Activated T-helper 1 cell treated with anti-CD3 and anti-CD28 coated beads, Interleukin-12 subunit alpha, Interleukin-12 subunit beta, Interleukin-2, Interleukin-4 antibody, amounts not matched to agents 30 ng/mL and 10 ng/mL and 1 ng/mL, durations not matched to agents 14 hours and 24 hours and 36 hours (primary cell): ENCODE data around the gene OR2D3. TPM values are rescaled to one million over a fixed set of nuclear protein-coding genes. Genes with fewer than 3 reads are reported as not detected.
"Not testable (repeated sequence)": the region's sequence is repeated elsewhere in the genome, so short reads cannot be mapped to it uniquely, and the experiment has no call there.

Experiments
- DNase-seq: peaks from one replicate; pipeline ENCODE4 v3.0.0; 2021; ENCODE audit warnings: low spot score
- H3K27ac Mint-ChIP-seq: one replicate; pipeline ENCODE4 v1.8.0; 2021; ENCODE audit warnings: mild to moderate bottlenecking, mixed read lengths
- H3K27me3 Mint-ChIP-seq: one replicate; pipeline ENCODE4 v1.8.0; 2022; ENCODE audit warnings: mild to moderate bottlenecking, moderate library complexity, mixed read lengths; ENCODE audit not compliant: insufficient read depth
- H3K36me3 Mint-ChIP-seq: one replicate; pipeline ENCODE4 v1.8.0; 2021; ENCODE audit warnings: low read depth, mixed read lengths
- H3K4me1 Mint-ChIP-seq: one replicate; pipeline ENCODE4 v1.8.0; 2021; ENCODE audit warnings: low read depth, mixed read lengths
- H3K4me3 Mint-ChIP-seq: one replicate; pipeline ENCODE4 v1.8.0; 2021; ENCODE audit warnings: mild to moderate bottlenecking, moderate library complexity, mixed read lengths
- H3K9me3 Mint-ChIP-seq: one replicate; pipeline ENCODE4 v1.8.0; 2021; ENCODE audit warnings: mixed read lengths
- intact Hi-C: fragments of 100-400 bp; cut with micrococcal nuclease; formaldehyde crosslinking; loops from one replicate; pipeline ENCODE4 v1.15.1; 2024
- total RNA-seq: library from RNA; stranded (reverse); gene quantifications from 2 replicates; pipeline ENCODE4 v1.2.3, GENCODE V29; 2022

The OR2D3 gene
- not detected in 2 replicates for total RNA-seq

- intact Hi-C loops: loop anchor here (10.0 kb wide), 1 partner anchor 594 kb away; the partner anchor contains the start of gene PPFIBP2
- Mint-ChIP-seq H3K9me3 (peaks cover 6% of the 10 kb centered on the region), H3K36me3 (peaks cover 2% of the 10 kb centered on the region), H3K4me3 (no peak within 1 kb of the TSS), H3K4me1 (peaks cover 3% of the 10 kb centered on the region), H3K27me3 (peaks cover 12% of the 10 kb centered on the region), H3K27ac (no peak within 1 kb of the TSS)
- DNase-seq: no peak
These were observed at the start of gene OR2D3 for GRCh38 chr11:6920702-6921101. Gene OR2D3, plus strand, starts transcription at chr11:6921002. Its CDS starts 0 bp downstream, at chr11:6921002.

- no peak overlapping the region for H3K27ac Mint-ChIP-seq
- H3K4me3 Mint-ChIP-seq: no peak overlapping the region
- no peak for DNase-seq
- H3K9me3 Mint-ChIP-seq: no peaks in the 10 kb centered on the region
- H3K36me3 Mint-ChIP-seq: no peaks in the 10 kb centered on the region
- H3K27me3 Mint-ChIP-seq: peaks cover 2% of the 10 kb centered on the region
- intact Hi-C loops: no loop called here
- no peaks in the 10 kb centered on the region for H3K4me1 Mint-ChIP-seq
These were observed 49.5 kb upstream of the OR2D3 start for GRCh38 chr11:6871278-6871677.

- intact Hi-C loops: no loop called here
- Mint-ChIP-seq H3K9me3 (no peaks in the 10 kb centered on the region), H3K4me3 (no peak overlapping the region), H3K27ac (no peak overlapping the region), H3K4me1 (no peaks in the 10 kb centered on the region), H3K27me3 (no peaks in the 10 kb centered on the region), H3K36me3 (no peaks in the 10 kb centered on the region)
- DNase-seq: no peak
These were observed 45.0 kb upstream of the OR2D3 start for GRCh38 chr11:6875761-6876160.

GRCh38 chr11:6876325-6876724, 44.5 kb upstream of the OR2D3 start, which contains the start of gene OR10A4:
Gene OR10A4, plus strand, starts transcription at chr11:6876625. Its CDS starts 23 bp downstream, at chr11:6876648.
- no peak within 1 kb of the TSS for H3K27ac Mint-ChIP-seq
- H3K36me3 Mint-ChIP-seq: no peaks in the 10 kb centered on the region
- no peaks in the 10 kb centered on the region for H3K9me3 Mint-ChIP-seq
- no peak for DNase-seq
- intact Hi-C loops: no loop called here
- H3K4me3 Mint-ChIP-seq: no peak within 1 kb of the TSS
- no peaks in the 10 kb centered on the region for H3K4me1 Mint-ChIP-seq
- H3K27me3 Mint-ChIP-seq: no peaks in the 10 kb centered on the region

GRCh38 chr11:6876914-6877313, 43.9 kb upstream of the OR2D3 start:
- Mint-ChIP-seq H3K9me3 (no peaks in the 10 kb centered on the region), H3K4me3 (no peak overlapping the region), H3K36me3 (no peaks in the 10 kb centered on the region), H3K4me1 (no peaks in the 10 kb centered on the region), H3K27ac (no peak overlapping the region), H3K27me3 (no peaks in the 10 kb centered on the region)
- intact Hi-C loops: no loop called here
- DNase-seq: no peak

GRCh38 chr11:6882751-6883150, 38.1 kb upstream of the OR2D3 start:
- no peak for DNase-seq
- H3K27ac Mint-ChIP-seq: no peak overlapping the region
- H3K4me1 Mint-ChIP-seq: no peaks in the 10 kb centered on the region
- intact Hi-C loops: no loop called here
- H3K4me3 Mint-ChIP-seq: no peak overlapping the region
- peaks cover 10% of the 10 kb centered on the region for H3K27me3 Mint-ChIP-seq
- no peaks in the 10 kb centered on the region for H3K36me3 Mint-ChIP-seq
- no peaks in the 10 kb centered on the region for H3K9me3 Mint-ChIP-seq

- H3K27me3 Mint-ChIP-seq, H3K27ac Mint-ChIP-seq, H3K9me3 Mint-ChIP-seq, H3K4me3 Mint-ChIP-seq, H3K36me3 Mint-ChIP-seq, intact Hi-C loops, DNase-seq, H3K4me1 Mint-ChIP-seq: not testable (repeated sequence)
These were observed 33.1 kb upstream of the OR2D3 start for GRCh38 chr11:6887711-6888110.

- DNase-seq: no peak
- Mint-ChIP-seq H3K4me3 (no peak overlapping the region), H3K9me3 (no peaks in the 10 kb centered on the region), H3K27me3 (peaks cover 4% of the 10 kb centered on the region), H3K27ac (no peak overlapping the region), H3K36me3 (no peaks in the 10 kb centered on the region), H3K4me1 (no peaks in the 10 kb centered on the region)
- intact Hi-C loops: no loop called here
These were observed 32.0 kb upstream of the OR2D3 start for GRCh38 chr11:6888830-6889229.

- Mint-ChIP-seq H3K4me1 (no peaks in the 10 kb centered on the region), H3K27me3 (peaks cover 4% of the 10 kb centered on the region), H3K36me3 (no peaks in the 10 kb centered on the region), H3K27ac (no peak overlapping the region), H3K9me3 (no peaks in the 10 kb centered on the region), H3K4me3 (no peak overlapping the region)
- intact Hi-C loops: no loop called here
- DNase-seq: no peak
These were observed 31.0 kb upstream of the OR2D3 start for GRCh38 chr11:6889835-6890234.

GRCh38 chr11:6892400-6892799, 28.4 kb upstream of the OR2D3 start, which contains the start of gene OR2D2:
Gene OR2D2, minus strand, starts transcription at chr11:6892500. Its CDS starts 0 bp downstream, at chr11:6892500.
- Mint-ChIP-seq H3K27ac (no peak within 1 kb of the TSS), H3K9me3 (no peaks in the 10 kb centered on the region), H3K36me3 (no peaks in the 10 kb centered on the region), H3K4me1 (no peaks in the 10 kb centered on the region), H3K27me3 (peaks cover under 1% of the 10 kb centered on the region), H3K4me3 (no peak within 1 kb of the TSS)
- no peak for DNase-seq
- intact Hi-C loops: no loop called here

GRCh38 chr11:6894097-6894496, 26.7 kb upstream of the OR2D3 start:
- Mint-ChIP-seq H3K9me3 (no peaks in the 10 kb centered on the region), H3K27ac (no peak overlapping the region), H3K36me3 (no peaks in the 10 kb centered on the region), H3K4me1 (no peaks in the 10 kb centered on the region), H3K27me3 (peaks cover 4% of the 10 kb centered on the region), H3K4me3 (no peak overlapping the region)
- intact Hi-C loops: no loop called here
- no peak for DNase-seq

GRCh38 chr11:6895010-6895409, 25.8 kb upstream of the OR2D3 start:
- intact Hi-C loops: no loop called here
- Mint-ChIP-seq H3K27me3 (peaks cover 4% of the 10 kb centered on the region), H3K36me3 (no peaks in the 10 kb centered on the region), H3K4me3 (no peak overlapping the region), H3K9me3 (no peaks in the 10 kb centered on the region), H3K27ac (no peak overlapping the region), H3K4me1 (no peaks in the 10 kb centered on the region)
- DNase-seq: no peak

GRCh38 chr11:6898911-6899310, 21.9 kb upstream of the OR2D3 start:
- no peaks in the 10 kb centered on the region for H3K36me3 Mint-ChIP-seq
- H3K9me3 Mint-ChIP-seq: no peaks in the 10 kb centered on the region
- H3K27ac Mint-ChIP-seq: no peak overlapping the region
- intact Hi-C loops: no loop called here
- peaks cover 6% of the 10 kb centered on the region for H3K27me3 Mint-ChIP-seq
- H3K4me3 Mint-ChIP-seq: no peak overlapping the region
- no peak for DNase-seq
- no peaks in the 10 kb centered on the region for H3K4me1 Mint-ChIP-seq

- no peaks in the 10 kb centered on the region for H3K9me3 Mint-ChIP-seq
- no peak overlapping the region for H3K4me3 Mint-ChIP-seq
- intact Hi-C loops: no loop called here
- peaks cover 8% of the 10 kb centered on the region for H3K27me3 Mint-ChIP-seq
- H3K36me3 Mint-ChIP-seq: no peaks in the 10 kb centered on the region
- H3K27ac Mint-ChIP-seq: no peak overlapping the region
- DNase-seq: no peak
- no peaks in the 10 kb centered on the region for H3K4me1 Mint-ChIP-seq
These were observed 20.3 kb upstream of the OR2D3 start for GRCh38 chr11:6900327-6900999.
